Pancreas (tissue), 10 donors: ENCODE measurements around the gene NCF4. TPM values are rescaled to one million over a fixed set of nuclear protein-coding genes. Genes with fewer than 3 reads are reported as not detected.

ENCODE experiments used
- ATAC-seq, 4 donors: fragments of 200-7000 bp; cut with Tn5 transposase; one replicate each; pipeline versions ENCODE4 v1.8.0 to v1.9.1; 2020; ENCODE audit warnings: mild to moderate bottlenecking in 4 of 4, moderate library complexity in 4 of 4
- DNase-seq, 6 donors: peaks; one replicate each; pipeline ENCODE4 v3.0.0-alpha.2; 2020
- FAIRE-seq: peaks from 2 replicates; lab custom pipeline; 2012; peaks lifted over from hg19 to GRCh38; lab: Jason Lieb, UNC
- H3K27ac ChIP-seq, 4 donors: fragments of 200-600 bp; sonication (generic); 1 replicate in 3 of 4; 2 replicates in 1 of 4; pipeline versions ENCODE4 v1.5.0 to v1.8.0; 2020
- H3K27me3 ChIP-seq, 4 donors: fragments of 200-600 bp; one replicate each; pipeline ENCODE4 v1.8.0; 2021
- H3K36me3 ChIP-seq, 3 donors: fragments of 200-600 bp; sonication (generic) in 1 of 3; one replicate each; pipeline versions ENCODE4 v1.5.0 to v1.8.0; 2020 to 2021
- H3K4me1 ChIP-seq, 3 donors: fragments of 200-600 bp; one replicate each; pipeline ENCODE4 v1.8.0; 2021
- H3K4me3 ChIP-seq, 4 donors: fragments of 200-600 bp; sonication (generic) in 2 of 4; one replicate each; pipeline versions ENCODE4 v1.5.0 to v1.8.0; 2020 to 2021
- H3K9me3 ChIP-seq, 4 donors: fragments of 200-600 bp; one replicate each; pipeline ENCODE4 v1.8.0; 2021
- CTCF ChIP-seq, 4 donors: fragments of 200-600 bp; sonication (generic) in 3 of 4; IDR thresholded peaks; one replicate each; pipeline versions ENCODE4 v1.5.0 to v1.8.0; 2021; ENCODE audit warnings: antibody characterized with exemption in 4 of 4
- WGBS, 2 donors: extraction: QIAGEN DNeasy Blood & Tissue Kit; methylation state at CpG; one replicate each; pipeline ENCODE4 v1.1.7; 2013; 5-methylcytosine and 5-hydroxymethylcytosine counted together
- intact Hi-C, 3 donors: fragments of 100-400 bp; cut with DNase I; formaldehyde crosslinking; loops; one replicate each; pipeline versions ENCODE4 v1.11.1 to v1.14.2; 2022
- polyA plus RNA-seq, 2 donors: library from polyadenylated mRNA; stranded (reverse); fragments of 200-250 nt; gene quantifications; one replicate each; pipeline ENCODE4 v1.2.3, GENCODE V29; 2013
- total RNA-seq, 6 donors: library from RNA; stranded (reverse); fragmentation: NEBNext Ultra II Directional in 4 of 6; extraction: Animal tissue kit (Norgen Biotek cat#: 25700) in 4 of 6; gene quantifications; one replicate each; pipeline versions ENCODE4 v1.2.1 to v1.2.4, GENCODE V29; 2021 to 2023
- donor health status: healthy with polysubstance abuse.
- donor health status: DM: no; HTN: no; CAD: no; lungs with moderate emphysema.
- donor health status: DM: no; HTN: no; CAD: no.
- donor health status: control.
- donor health status: control.
- donor health status: Bipolar disorder and iron deficiency.
- donor health status: DM: yes; HTN: yes; CAD: no.
- donor health status: DM: no; HTN: no; CAD: no.
- donor health status: DM: no; HTN: no; CAD: no.
- donor health status: DM: yes; HTN: yes; CAD: no.

Gene NCF4
- total and polyA plus RNA-seq, 8 donors: 0.32 to 7.1 (median 3.2) TPM

GRCh38 chr22:36892292-36892691 is 31.5 kb downstream of the NCF4 start:
- intact Hi-C loops: no loop called here
- Histone ChIP-seq H3K4me3 (no peak overlapping the region), H3K27me3 (no peaks in the 10 kb centered on the region), H3K27ac (no peak overlapping the region), H3K9me3 (no peaks in the 10 kb centered on the region), H3K4me1 (no peaks in the 10 kb centered on the region), H3K36me3 (no peaks in the 10 kb centered on the region)
- ATAC-seq (peak in 1 of 4 donors; percentile 64), DNase-seq (no peak), FAIRE-seq (no peak)
- 28 to 40% methylated on average over 2 of the region's 2 CpGs for WGBS, 2 donors
- no peak for TF ChIP-seq CTCF (IDR thresholded peaks at IDR 0.05)

- Histone ChIP-seq H3K4me1 (no peaks in the 10 kb centered on the region), H3K27ac (no peak overlapping the region), H3K4me3 (no peak overlapping the region), H3K27me3 (no peaks in the 10 kb centered on the region), H3K36me3 (no peaks in the 10 kb centered on the region), H3K9me3 (no peaks in the 10 kb centered on the region)
- DNase-seq: no peak
- TF ChIP-seq CTCF (IDR thresholded peaks at IDR 0.05): no peak
- 67 to 73% methylated on average over 3 of the region's 3 CpGs for WGBS, 2 donors
- ATAC-seq: no peak
- no peak for FAIRE-seq
- intact Hi-C loops: no loop called here
These were observed 32.5 kb downstream of the NCF4 start for GRCh38 chr22:36893262-36893661.

- FAIRE-seq: no peak
- Histone ChIP-seq H3K27ac (no peak overlapping the region), H3K4me1 (no peaks in the 10 kb centered on the region), H3K9me3 (no peaks in the 10 kb centered on the region), H3K4me3 (no peak overlapping the region), H3K27me3 (no peaks in the 10 kb centered on the region), H3K36me3 (no peaks in the 10 kb centered on the region)
- TF ChIP-seq CTCF (IDR thresholded peaks at IDR 0.05): no peak
- ATAC-seq: peak in 1 of 4 donors; percentile 50
- DNase-seq: no peak
- intact Hi-C loops: no loop called here
- WGBS, 2 donors: 79 to 96% methylated on average over 1 of the region's 1 CpG
These were observed 33.5 kb downstream of the NCF4 start for GRCh38 chr22:36894266-36894665.

- Histone ChIP-seq H3K27ac (no peak overlapping the region), H3K9me3 (no peaks in the 10 kb centered on the region), H3K36me3 (no peaks in the 10 kb centered on the region), H3K4me1 (no peaks in the 10 kb centered on the region), H3K27me3 (no peaks in the 10 kb centered on the region), H3K4me3 (no peak overlapping the region)
- ATAC-seq: no peak
- DNase-seq: no peak
- intact Hi-C loops: no loop called here
- FAIRE-seq: no peak
- WGBS, 2 donors: 60 to 61% methylated on average over 3 of the region's 3 CpGs
- no peak for TF ChIP-seq CTCF (IDR thresholded peaks at IDR 0.05)
These were observed 36.8 kb downstream of the NCF4 start for GRCh38 chr22:36897611-36898010.

GRCh38 chr22:36898690-36899089 is 37.9 kb downstream of the NCF4 start:
- intact Hi-C loops: no loop called here
- Histone ChIP-seq H3K9me3 (no peaks in the 10 kb centered on the region), H3K36me3 (no peaks in the 10 kb centered on the region), H3K4me3 (no peak overlapping the region), H3K4me1 (no peaks in the 10 kb centered on the region), H3K27me3 (no peaks in the 10 kb centered on the region), H3K27ac (no peak overlapping the region)
- TF ChIP-seq CTCF (IDR thresholded peaks at IDR 0.05): no peak
- DNase-seq (no peak), FAIRE-seq (no peak), ATAC-seq (no peak)
- WGBS, 2 donors: 80 to 83% methylated on average over 4 of the region's 4 CpGs
